Activated naive CD4-positive, alpha-beta T cell treated with anti-CD3 and anti-CD28 coated beads, Interleukin-2, amount 10 ng/mL, durations not matched to agents 7 days and 5 days (primary cell): Measurements from ENCODE around the gene RSPH10B2.
A peak's percentile ranks its signal among the peaks of the same experiment; 100 is the strongest.
"Not testable (repeated sequence)": the region's sequence is repeated elsewhere in the genome, so short reads cannot be mapped to it uniquely, and the experiment has no call there.

Experiments
- CTCF ChIA-PET: fragments of 350-600 bp; sonication (Branson Sonifier 250); formaldehyde crosslinking; loops from one replicate; lab custom pipeline; 2021; ENCODE audit warnings: antibody characterized with exemption; lab: Charles Lee
- DNase-seq: peaks from one replicate; pipeline ENCODE4 v3.0.0-alpha.2; 2020
- H3K27ac Mint-ChIP-seq: one replicate; pipeline ENCODE4 v1.8.0; 2021; ENCODE audit warnings: mild to moderate bottlenecking, moderate library complexity, mixed read lengths
- H3K27me3 Mint-ChIP-seq: one replicate; pipeline ENCODE4 v1.8.0; 2021; ENCODE audit warnings: mild to moderate bottlenecking, mixed read lengths
- H3K36me3 Mint-ChIP-seq: one replicate; pipeline ENCODE4 v1.8.0; 2021; ENCODE audit warnings: mixed read lengths
- H3K4me1 Mint-ChIP-seq: one replicate; pipeline ENCODE4 v1.8.0; 2021; ENCODE audit warnings: mixed read lengths
- H3K4me3 Mint-ChIP-seq: one replicate; pipeline ENCODE4 v1.8.0; 2021; ENCODE audit warnings: mild to moderate bottlenecking, moderate library complexity, mixed read lengths
- H3K9me3 Mint-ChIP-seq: one replicate; pipeline ENCODE4 v1.8.0; 2021; ENCODE audit warnings: mixed read lengths

Gene RSPH10B2

DNA sequence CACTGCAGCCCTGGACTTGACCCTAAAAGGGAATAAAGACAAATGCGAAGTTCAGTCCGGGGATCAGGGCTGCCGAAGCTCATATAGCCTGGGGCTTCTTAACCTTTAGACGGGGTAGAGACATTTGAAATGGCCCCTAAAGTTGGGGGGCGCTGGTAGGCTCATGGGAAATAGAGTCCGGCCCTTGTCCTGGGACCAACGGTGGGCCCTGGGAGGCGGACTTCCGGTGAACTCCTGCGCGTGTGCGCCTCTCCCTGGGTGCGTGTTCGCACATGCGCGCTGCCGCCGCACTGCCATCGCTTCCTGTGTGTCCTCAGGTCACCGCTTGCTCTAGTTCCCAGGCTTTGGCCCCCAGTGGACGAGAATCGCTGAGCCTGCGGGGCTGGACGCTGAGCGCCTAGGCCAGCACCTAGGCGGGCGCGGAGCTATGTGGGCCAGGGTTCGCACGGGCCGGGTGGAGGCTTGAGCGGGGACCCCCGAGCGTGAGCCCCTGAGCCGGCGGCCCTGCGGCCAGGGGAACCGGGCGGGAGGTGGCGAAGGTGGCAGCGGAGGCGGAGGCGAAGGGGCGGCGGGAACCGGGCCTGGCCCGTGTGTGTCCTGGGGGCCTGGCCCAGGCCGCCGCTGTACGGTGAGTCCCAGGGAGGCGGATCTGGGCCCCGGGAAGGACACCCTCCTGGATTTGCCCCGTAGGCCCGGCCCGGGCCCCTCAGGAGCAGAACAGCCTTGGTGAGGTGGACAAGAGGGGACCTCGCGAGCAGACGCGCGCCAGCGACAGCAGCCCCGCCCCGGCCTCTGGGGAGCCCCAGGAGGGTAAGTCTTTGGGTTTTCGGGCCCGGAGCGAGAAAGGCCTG lies 24.2 kb upstream of the RSPH10B2 start:
- H3K36me3 Mint-ChIP-seq = peaks cover 34% of the 10 kb centered on the region
- peak overlapping the region; percentile 97 for H3K4me3 Mint-ChIP-seq
- CTCF ChIA-PET = interaction anchor here (1.0 kb wide), 1 partner anchor 140 kb away, joined by 3 read pairs; the partner anchor contains the start of gene INTS15
- peaks cover 39% of the 10 kb centered on the region for H3K4me1 Mint-ChIP-seq
- peak overlapping the region; percentile 88 for H3K27ac Mint-ChIP-seq
- DNase-seq = peak; percentile 89
- H3K9me3 Mint-ChIP-seq = peaks cover 3% of the 10 kb centered on the region
- peaks cover 12% of the 10 kb centered on the region for H3K27me3 Mint-ChIP-seq

DNA sequence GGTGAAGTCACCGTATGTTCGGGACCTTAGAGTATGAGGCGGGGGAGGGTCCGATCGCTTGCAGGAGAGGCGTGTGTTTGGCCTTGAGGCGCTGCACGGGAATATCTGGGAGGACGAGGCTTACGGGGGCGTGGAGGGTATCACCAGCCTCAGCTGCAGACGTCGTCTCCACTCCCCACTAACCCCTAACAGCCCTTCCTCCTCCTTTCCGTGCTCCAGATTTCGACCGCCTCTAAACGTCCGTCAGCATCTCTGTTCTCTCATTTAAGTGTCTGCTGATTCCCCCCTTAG lies 23.6 kb upstream of the RSPH10B2 start:
- CTCF ChIA-PET = no interaction called here

DNA sequence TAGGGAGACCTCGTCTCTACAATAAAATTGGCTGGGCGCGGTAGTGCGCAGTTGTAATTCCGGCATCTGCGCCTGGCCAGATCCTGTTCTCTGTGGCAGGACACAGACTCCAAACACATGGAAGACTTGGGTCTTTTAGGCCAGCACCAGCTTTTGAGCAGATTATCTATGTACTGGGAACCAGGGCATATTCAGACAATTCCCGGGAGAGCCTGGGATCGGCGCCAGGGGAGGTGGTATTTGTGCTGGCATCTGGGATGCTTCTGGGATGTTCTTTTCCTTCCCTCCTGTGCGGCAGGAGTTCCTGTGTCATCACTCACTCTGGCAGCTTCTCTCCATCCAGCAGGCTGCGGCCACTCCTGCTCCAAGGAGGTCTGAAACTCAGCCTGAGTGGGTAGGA lies 15.5 kb upstream of the RSPH10B2 start:
- H3K4me3 Mint-ChIP-seq, H3K27ac Mint-ChIP-seq, DNase-seq, H3K27me3 Mint-ChIP-seq, CTCF ChIA-PET, H3K9me3 Mint-ChIP-seq, H3K4me1 Mint-ChIP-seq: not testable (repeated sequence)
- peaks cover 54% of the 10 kb centered on the region for H3K36me3 Mint-ChIP-seq

More for the DNA sequence above, 23.6 kb upstream of the RSPH10B2 start:
- Mint-ChIP-seq H3K4me1 (peaks cover 37% of the 10 kb centered on the region), H3K4me3 (peak overlapping the region; percentile 97), H3K27ac (peak overlapping the region; percentile 88), H3K9me3 (peaks cover 3% of the 10 kb centered on the region), H3K27me3 (peaks cover 12% of the 10 kb centered on the region), H3K36me3 (peaks cover 38% of the 10 kb centered on the region)
- no peak for DNase-seq

DNA sequence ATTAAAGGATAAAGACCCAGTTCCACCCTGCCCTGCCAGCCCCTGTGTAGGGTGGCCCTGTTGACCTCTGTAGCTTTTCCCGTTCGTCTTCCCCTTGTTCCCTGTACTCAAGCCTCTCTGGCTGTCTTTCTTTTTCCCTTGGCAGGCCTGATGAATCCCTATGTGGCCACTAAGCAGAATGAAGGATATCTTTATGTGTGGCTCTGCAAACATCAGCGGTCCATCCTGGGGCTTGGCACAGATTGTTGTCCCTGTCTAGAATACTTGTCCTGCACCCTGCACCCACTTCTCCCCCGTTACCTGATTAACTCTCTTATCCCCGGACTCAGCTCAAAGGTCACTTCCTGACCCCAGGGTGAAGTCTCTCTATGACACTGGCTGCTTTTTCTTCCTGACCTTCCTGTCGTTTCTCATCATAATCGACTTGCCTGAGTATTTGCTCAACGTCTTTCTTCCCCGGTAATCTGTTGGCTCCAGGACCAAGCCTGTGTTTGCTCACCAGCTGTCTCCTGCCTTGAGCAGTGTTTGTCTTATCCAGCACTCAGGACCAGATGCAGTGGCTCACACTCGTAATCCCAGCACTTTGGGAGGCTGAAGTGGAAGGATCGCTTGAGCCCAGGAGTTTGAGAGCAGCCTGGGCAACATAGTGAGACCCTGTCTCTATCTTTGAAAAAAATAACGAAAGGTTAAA lies 9.3 kb upstream of the RSPH10B2 start:
- CTCF ChIA-PET, DNase-seq, H3K9me3 Mint-ChIP-seq, H3K27me3 Mint-ChIP-seq, H3K27ac Mint-ChIP-seq, H3K4me3 Mint-ChIP-seq, H3K4me1 Mint-ChIP-seq: not testable (repeated sequence)
- H3K36me3 Mint-ChIP-seq = peaks cover 20% of the 10 kb centered on the region

DNA sequence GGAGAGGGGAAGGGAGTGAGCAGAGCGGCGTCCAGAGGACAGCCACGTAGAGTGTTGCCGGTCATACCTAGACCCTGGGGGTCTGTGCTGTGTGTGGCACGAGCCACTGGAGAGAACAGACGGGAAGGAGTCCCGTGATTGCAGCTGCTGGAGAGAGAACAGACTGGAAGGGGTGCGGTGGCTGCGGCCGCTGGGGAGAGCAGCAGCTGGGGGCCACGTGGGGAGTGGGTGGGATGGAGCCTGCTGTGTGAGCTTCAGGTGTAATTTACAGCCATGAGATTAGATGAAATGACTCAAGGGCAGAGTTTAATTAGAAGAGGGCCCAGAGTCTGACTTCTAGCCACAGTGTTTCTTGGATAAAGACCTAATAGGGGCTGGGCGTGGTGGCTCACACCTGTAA lies 4.6 kb upstream of the RSPH10B2 start:
- CTCF ChIA-PET, H3K27ac Mint-ChIP-seq, DNase-seq, H3K9me3 Mint-ChIP-seq, H3K27me3 Mint-ChIP-seq, H3K4me1 Mint-ChIP-seq, H3K36me3 Mint-ChIP-seq, H3K4me3 Mint-ChIP-seq: not testable (repeated sequence)

DNA sequence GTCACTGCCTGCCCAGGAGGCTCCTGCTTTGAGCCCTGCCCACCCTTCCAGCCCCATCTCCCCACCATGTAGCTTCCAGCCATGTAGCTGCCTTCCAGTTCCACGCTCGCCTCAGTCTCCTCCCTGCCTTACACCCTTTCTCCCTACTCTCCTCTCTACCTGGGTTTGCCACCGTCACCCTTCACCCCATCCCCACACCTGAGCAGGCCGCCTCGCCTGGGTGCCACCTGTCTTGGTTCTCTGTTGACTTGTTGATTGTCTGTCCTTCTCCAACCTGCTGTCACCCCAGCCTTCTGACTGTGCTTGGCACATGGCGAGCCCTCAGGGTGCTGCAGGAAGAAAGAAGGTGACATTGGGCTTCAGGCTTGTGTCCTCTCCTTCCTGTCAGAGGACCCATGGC lies 3.7 kb upstream of the RSPH10B2 start:
- H3K36me3 Mint-ChIP-seq, DNase-seq, H3K27me3 Mint-ChIP-seq, CTCF ChIA-PET, H3K4me1 Mint-ChIP-seq, H3K27ac Mint-ChIP-seq, H3K4me3 Mint-ChIP-seq, H3K9me3 Mint-ChIP-seq: not testable (repeated sequence)

DNA sequence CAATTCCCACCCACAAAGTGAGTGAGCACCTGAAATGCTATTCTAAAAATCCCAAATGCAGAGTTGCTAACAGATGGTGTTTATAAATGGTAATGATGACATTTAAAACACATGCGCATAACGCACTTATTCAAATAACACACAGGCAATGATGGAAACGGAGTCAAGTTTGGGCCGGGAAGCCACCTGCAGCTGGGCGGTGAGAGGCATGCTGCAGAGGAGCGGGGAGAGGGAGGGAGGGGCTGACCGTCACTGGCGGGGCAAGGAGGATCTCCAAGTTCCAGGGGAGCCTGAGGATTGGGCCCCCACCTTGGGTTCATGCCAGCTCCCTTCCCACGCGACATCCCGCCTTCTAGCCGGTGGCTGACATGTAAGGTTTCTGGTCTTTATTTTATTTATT lies 7.3 kb downstream of the RSPH10B2 start:
- H3K4me1 Mint-ChIP-seq, H3K9me3 Mint-ChIP-seq, CTCF ChIA-PET, H3K27me3 Mint-ChIP-seq, H3K36me3 Mint-ChIP-seq, H3K27ac Mint-ChIP-seq, DNase-seq, H3K4me3 Mint-ChIP-seq: not testable (repeated sequence)

DNA sequence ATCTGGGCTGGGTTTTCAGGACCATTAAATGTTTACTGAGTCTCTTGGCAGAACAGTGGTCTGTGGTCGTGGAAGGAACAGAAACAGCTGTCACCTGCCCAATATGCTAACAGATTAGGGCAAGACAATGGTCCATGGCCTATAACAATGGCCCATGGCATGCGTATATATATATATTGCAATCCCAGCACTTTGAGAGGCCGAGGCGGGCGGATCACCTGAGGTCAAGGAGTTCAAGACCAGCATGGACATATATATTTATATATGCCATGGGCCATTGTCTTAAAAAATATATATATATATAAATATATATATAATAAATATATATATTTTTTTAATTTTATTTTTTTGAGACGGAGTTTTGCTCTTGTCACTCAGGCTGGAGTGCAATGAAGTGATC lies 27.7 kb downstream of the RSPH10B2 start:
- DNase-seq, H3K27ac Mint-ChIP-seq, H3K9me3 Mint-ChIP-seq, H3K27me3 Mint-ChIP-seq, H3K4me3 Mint-ChIP-seq, CTCF ChIA-PET, H3K36me3 Mint-ChIP-seq, H3K4me1 Mint-ChIP-seq: not testable (repeated sequence)

DNA sequence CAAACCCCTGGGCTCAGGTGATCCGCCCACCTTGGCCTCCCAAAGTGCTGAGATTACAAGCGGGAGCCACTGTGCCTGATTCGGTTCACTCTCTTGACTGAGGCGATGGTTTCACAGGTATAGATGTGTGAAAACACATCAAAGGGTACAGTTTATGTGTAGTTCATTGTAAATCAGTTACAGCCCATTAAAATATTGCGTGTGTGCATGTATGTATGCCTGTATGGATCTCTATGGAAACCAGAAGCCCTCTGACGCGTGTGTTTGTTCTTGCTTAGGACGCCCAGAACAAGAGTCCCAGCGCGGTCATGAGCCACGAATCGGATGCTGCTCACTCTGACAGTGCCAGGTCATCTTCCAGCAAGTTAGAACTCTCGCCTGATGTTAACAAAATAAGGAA lies 35.5 kb downstream of the RSPH10B2 start:
- H3K4me3 Mint-ChIP-seq, DNase-seq, CTCF ChIA-PET, H3K4me1 Mint-ChIP-seq, H3K36me3 Mint-ChIP-seq, H3K27ac Mint-ChIP-seq, H3K27me3 Mint-ChIP-seq, H3K9me3 Mint-ChIP-seq: not testable (repeated sequence)

DNA sequence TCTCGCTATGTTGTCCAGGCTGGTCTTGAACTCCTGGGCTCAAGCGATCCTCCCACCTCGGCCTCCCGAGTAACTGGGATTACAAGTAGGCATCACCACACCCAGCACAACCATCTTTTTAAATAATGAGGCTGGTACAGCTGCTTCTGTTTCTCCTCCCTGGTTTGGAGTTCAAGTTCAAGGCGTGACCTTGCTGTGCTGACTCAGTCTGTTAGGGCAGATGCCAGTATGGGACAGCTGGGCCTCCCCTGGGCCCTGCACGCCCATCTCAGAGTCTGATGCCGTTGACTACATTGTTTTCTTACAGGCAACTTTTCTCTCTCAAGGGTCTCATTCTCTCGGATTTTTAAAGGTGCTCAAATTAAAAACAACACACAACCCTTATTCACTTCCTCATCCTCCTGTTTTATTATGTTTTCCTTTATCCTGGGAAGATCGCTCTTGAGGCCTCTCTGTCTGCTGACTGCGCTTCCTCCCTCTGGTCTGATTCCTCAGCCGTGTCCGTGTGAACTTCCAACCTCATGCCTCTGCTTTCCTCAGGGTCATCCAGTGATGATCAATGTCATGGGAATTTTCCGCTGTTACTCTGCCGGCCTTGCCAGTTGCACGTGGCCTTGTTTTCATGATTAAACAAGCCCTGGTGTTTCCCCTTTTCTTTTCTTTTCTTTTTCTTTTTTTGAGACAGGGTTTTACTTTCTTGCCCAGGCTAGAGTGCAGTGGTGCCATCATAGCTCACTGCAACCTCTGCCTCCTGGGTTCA lies 38.4 kb downstream of the RSPH10B2 start:
- H3K27me3 Mint-ChIP-seq, H3K4me1 Mint-ChIP-seq, H3K27ac Mint-ChIP-seq, DNase-seq, H3K36me3 Mint-ChIP-seq, CTCF ChIA-PET, H3K9me3 Mint-ChIP-seq, H3K4me3 Mint-ChIP-seq: not testable (repeated sequence)

DNA sequence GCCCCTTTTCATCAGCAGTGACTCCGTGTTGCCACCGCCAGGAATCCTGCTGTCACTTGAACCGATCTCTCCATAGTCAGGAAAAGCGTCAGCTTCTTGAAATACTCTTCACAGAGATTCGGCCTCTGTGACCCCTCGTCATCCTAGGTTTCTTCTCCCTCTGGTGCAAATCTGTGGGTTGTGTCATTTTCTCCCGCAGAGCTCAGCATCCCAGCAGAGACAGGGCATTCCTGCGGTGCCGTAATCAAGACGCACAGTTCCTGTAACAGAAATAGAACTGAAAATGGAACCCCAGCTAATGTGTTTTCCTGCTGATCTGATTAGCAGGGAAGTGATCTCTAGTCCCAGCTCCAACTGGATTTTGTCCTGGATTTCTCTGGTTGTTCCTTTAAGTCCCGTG lies 40.4 kb downstream of the RSPH10B2 start:
- H3K36me3 Mint-ChIP-seq, H3K27ac Mint-ChIP-seq, DNase-seq, H3K4me3 Mint-ChIP-seq, H3K9me3 Mint-ChIP-seq, CTCF ChIA-PET, H3K27me3 Mint-ChIP-seq, H3K4me1 Mint-ChIP-seq: not testable (repeated sequence)

DNA sequence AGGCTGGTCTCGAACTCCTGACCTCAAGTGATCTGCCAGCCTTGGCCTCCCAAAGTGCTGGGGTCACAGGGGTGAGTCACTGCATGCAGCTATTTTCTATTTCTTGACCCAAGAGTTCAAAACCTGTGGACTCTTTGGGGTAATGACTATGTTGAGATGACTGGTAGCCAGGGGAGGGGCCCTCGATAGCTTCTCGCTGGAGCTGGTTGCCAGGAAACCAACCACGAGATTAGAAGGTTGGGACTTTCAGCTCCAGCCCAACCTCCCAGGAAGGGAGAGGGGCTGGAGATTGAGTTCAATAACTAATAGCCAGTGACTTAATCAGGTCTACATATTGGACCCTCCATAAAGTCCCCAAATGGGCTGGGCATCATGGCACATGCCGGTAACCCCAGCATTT lies 43.3 kb downstream of the RSPH10B2 start:
- CTCF ChIA-PET, H3K36me3 Mint-ChIP-seq, H3K4me1 Mint-ChIP-seq, H3K9me3 Mint-ChIP-seq, H3K27ac Mint-ChIP-seq, H3K4me3 Mint-ChIP-seq, DNase-seq, H3K27me3 Mint-ChIP-seq: not testable (repeated sequence)

DNA sequence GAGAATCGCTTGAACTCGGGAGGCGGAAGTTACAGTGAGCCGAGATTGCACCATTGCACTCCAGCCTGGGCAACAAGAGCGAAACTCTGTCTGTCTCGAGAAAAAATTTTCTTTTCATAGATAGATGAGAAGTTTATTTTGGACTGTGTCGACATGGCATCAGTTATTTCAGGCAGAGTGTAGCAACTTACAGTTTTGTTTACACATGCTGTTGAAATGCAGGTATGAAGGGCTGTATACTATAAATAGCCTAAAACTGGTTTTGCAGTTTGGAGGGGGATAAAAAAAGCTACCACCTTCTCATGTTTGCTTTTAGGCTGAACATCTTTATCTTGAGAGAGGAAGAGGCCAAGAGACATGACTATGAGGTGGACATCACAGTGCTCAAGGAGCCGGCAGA lies 44.1 kb downstream of the RSPH10B2 start:
- H3K36me3 Mint-ChIP-seq, H3K4me1 Mint-ChIP-seq, H3K27me3 Mint-ChIP-seq, DNase-seq, H3K4me3 Mint-ChIP-seq, H3K9me3 Mint-ChIP-seq, CTCF ChIA-PET, H3K27ac Mint-ChIP-seq: not testable (repeated sequence)

DNA sequence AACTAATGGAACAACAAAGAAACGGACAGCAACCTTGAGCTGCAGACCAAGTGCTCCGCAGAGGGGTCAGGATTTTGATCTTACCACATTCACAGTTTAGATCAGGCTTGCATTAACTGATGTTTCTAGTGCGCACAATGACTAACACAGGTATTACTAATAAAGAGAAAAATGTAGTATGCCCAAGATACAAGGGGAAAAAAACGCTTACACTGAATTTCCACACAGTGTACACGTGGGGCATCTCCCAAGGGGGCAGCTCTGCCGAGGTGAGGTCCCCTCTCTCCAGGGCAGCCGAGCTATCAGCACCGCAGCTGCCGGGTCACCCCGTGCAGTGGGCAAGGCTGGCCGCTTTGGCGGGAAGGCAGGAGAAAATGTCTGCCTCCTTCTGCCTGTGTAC lies 46.0 kb downstream of the RSPH10B2 start:
- not testable (repeated sequence) for H3K9me3 Mint-ChIP-seq, H3K36me3 Mint-ChIP-seq

DNA sequence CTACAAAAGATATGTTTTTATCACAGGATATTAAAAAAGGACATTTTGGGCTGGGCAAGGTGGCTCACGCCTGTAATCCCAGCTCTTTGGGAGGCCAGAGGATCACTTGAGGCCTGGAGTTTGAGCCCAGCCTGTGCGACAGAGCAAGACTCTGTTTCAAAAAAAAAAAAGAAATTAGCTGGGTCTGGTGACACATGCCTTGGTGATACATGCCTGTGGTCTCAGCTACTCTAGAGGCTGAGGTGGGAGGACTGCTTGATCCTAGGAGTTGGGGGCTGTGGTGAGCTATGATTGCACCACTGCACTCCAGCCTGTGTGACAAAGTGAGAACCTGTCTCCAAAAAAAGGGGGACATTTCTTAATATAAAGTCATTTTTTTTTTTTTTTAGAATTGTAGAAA lies 46.4 kb downstream of the RSPH10B2 start:
- H3K9me3 Mint-ChIP-seq, H3K27ac Mint-ChIP-seq, H3K4me1 Mint-ChIP-seq, H3K36me3 Mint-ChIP-seq, CTCF ChIA-PET, DNase-seq, H3K27me3 Mint-ChIP-seq, H3K4me3 Mint-ChIP-seq: not testable (repeated sequence)

More for the DNA sequence above, 46.0 kb downstream of the RSPH10B2 start:
- H3K27ac Mint-ChIP-seq, H3K4me1 Mint-ChIP-seq, DNase-seq, CTCF ChIA-PET, H3K27me3 Mint-ChIP-seq, H3K4me3 Mint-ChIP-seq: not testable (repeated sequence)
